ENCODE data around the gene CMIP.

GRCh38 chr16:81718637-81719036 is 274.0 kb downstream of the CMIP start:
- no peak for TF ChIP-seq CTCF (conservative IDR thresholded peaks at IDR 0.05 in 1 of 2, IDR thresholded peaks at IDR 0.05 in 1 of 2; ENCODE audit: extremely low read depth in 1 of 2, insufficient read depth in 1 of 2, low read depth in 1 of 2, low read length in 2 of 2)
- no peak for TF ChIP-seq EZH2 (IDR thresholded peaks at IDR 0.05; ENCODE audit: borderline replicate concordance, low read length)
